PFSK-1 (cell line): ENCODE data around the gene CENPP.

ENCODE experiments used
- FOXP2 ChIP-seq: optimal IDR thresholded peaks from 2 replicates; pipeline ENCODE3; 2011; ENCODE audit warnings: borderline replicate concordance, control low read depth, inconsistent platforms; ENCODE audit not compliant: insufficient read depth; ENCODE audit errors: extremely low read length, extremely low read depth
- POLR2AphosphoS5 ChIP-seq: IDR thresholded peaks from 2 replicates; pipeline ENCODE4 v1.6.1; 2012; ENCODE audit warnings: low read depth, mild to moderate bottlenecking, control low read depth, low read length, moderate library complexity
- REST ChIP-seq, 2 experiments: IDR thresholded peaks; 2 replicates each; pipeline versions ENCODE4 v1.6.1 to v1.8.0; 2011 to 2012; ENCODE audit warnings: low read depth in 2 of 2, low read length in 2 of 2, control low read depth in 1 of 2, inconsistent platforms in 1 of 2, mild to moderate bottlenecking in 1 of 2, moderate library complexity in 1 of 2; ENCODE audit not compliant: insufficient read depth in 1 of 2
- SIN3A ChIP-seq: IDR thresholded peaks from 2 replicates; pipeline ENCODE4 v1.6.1; 2012; ENCODE audit warnings: mild to moderate bottlenecking, low read length, moderate library complexity, borderline replicate concordance; ENCODE audit not compliant: insufficient read depth

GRCh38 chr9:92649007-92649406 lies 323.3 kb downstream of the CENPP start:
- TF ChIP-seq SIN3A: no peak
- TF ChIP-seq FOXP2: no peak
- no peak for TF ChIP-seq POLR2AphosphoS5
- no peak for TF ChIP-seq REST (IDR thresholded peaks at IDR 0.05; ENCODE audit: insufficient read depth in 1 of 2, low read depth in 2 of 2, low read length in 2 of 2)
